GM21515 (cell line): ENCODE data around the gene BCDIN3D.

Experiments used
- ATAC-seq: cut with Tn5 transposase; IDR thresholded peaks from one replicate; pipeline ENCODE4 v1.9.1; 2021; ENCODE audit not compliant: unreplicated experiment

Gene BCDIN3D

GRCh38 chr12:49798934-49799333 is 44.0 kb downstream of the BCDIN3D start:
- ATAC-seq = no peak

GRCh38 chr12:49798248-49798647 is 44.7 kb downstream of the BCDIN3D start:
- ATAC-seq = no peak

- no peak for ATAC-seq
Observed at GRCh38 chr12:49797449-49797776, 45.5 kb downstream of the BCDIN3D start.

- ATAC-seq = no peak
Observed at GRCh38 chr12:49796606-49797448, 46.1 kb downstream of the BCDIN3D start.

- no peak for ATAC-seq
Observed at GRCh38 chr12:49796155-49796554, 46.8 kb downstream of the BCDIN3D start.

GRCh38 chr12:49795654-49796105 is 47.2 kb downstream of the BCDIN3D start:
- no peak for ATAC-seq

- ATAC-seq = no peak
Observed at GRCh38 chr12:49794811-49795653, 47.9 kb downstream of the BCDIN3D start.

- ATAC-seq = no peak
Observed at GRCh38 chr12:49794021-49794420, 48.9 kb downstream of the BCDIN3D start.

- no peak for ATAC-seq
Observed at GRCh38 chr12:49793620-49794019, 49.3 kb downstream of the BCDIN3D start.

- no peak for ATAC-seq
Observed at GRCh38 chr12:49792976-49793580, 49.8 kb downstream of the BCDIN3D start.

- no peak for ATAC-seq
Observed at GRCh38 chr12:49792181-49792970, 50.5 kb downstream of the BCDIN3D start.

GRCh38 chr12:49791700-49792099 is 51.2 kb downstream of the BCDIN3D start:
- no peak for ATAC-seq

- ATAC-seq = no peak
Observed at GRCh38 chr12:49790741-49791555, 52.0 kb downstream of the BCDIN3D start.

- ATAC-seq = no peak
Observed at GRCh38 chr12:49789992-49790391, 52.9 kb downstream of the BCDIN3D start.

GRCh38 chr12:49787672-49788071 is 55.2 kb downstream of the BCDIN3D start:
- no peak for ATAC-seq
